Fibroblast of skin of right biceps (primary cell): ENCODE data around the gene FCN1.
A peak's percentile ranks its signal among the peaks of the same experiment; 100 is the strongest.
"Not testable (repeated sequence)": the region's sequence is repeated elsewhere in the genome, so short reads cannot be mapped to it uniquely, and the experiment has no call there.

Experiments
- DNase-seq: peaks from one replicate; pipeline ENCODE4 v3.0.0-alpha.2; 2013

FCN1 gene

GRCh38 chr9:134870746-134871662, 46.7 kb downstream of the FCN1 start:
- DNase-seq: no peak

GRCh38 chr9:134870301-134870694, 47.4 kb downstream of the FCN1 start:
- DNase-seq: no peak

GRCh38 chr9:134869554-134870300, 48.0 kb downstream of the FCN1 start:
- DNase-seq: no peak

GRCh38 chr9:134868751-134869553, 48.8 kb downstream of the FCN1 start:
- no peak for DNase-seq

DNA sequence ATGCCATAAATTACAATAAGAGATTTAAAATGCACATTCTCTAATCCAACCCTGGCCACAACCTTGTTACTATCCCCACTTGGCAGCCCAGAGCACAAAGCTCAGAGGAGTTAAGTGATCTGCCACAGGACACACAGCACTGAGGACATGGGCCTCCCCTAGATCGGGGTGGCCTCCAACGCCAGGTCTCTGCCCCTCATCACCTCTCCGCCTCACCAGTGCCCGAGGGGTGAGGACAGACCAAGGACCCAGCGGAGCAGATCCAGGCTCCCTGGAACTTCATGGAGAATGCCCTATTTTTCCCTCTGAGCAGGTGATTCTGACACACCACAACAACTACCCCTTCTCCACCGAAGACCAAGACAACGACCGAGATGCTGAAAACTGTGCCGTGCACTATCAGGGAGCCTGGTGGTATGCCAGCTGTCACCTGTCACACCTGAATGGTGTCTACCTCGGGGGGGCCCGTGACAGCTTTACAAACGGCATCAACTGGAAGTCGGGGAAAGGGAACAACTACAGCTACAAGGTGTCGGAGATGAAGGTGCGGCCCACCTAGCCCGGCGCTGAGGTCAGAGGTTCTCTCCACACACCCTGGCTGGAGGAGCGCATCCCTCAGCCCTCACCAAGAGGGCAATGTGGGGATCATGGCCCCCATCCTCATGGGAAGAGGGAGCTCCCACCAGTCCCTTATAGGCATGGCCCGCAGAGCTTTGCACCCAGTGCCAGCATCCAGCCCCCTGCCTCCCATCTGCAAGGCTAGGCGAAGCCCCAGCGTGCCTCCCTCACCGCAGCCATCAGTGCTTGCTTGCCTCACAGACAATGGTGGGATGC, 49.6 kb downstream of the FCN1 start:
- DNase-seq: no peak

DNA sequence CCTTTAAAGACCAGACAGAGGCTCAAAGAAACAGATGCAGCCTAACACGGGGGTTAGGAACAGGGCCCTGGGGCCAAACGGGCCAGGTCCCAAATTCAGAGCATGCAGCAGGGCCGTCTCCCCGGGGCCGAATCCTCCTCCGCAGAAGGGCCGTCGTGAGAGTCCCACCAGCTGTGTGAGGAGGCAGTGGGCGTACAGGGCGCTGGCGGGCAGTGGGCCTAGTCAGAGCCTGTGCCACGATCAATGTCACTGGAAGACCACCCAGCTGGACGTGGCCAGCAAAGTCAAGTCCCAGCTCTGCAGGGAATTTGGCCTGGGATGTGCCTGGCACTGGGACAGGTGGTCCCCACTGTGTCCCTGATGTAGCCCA, 52.9 kb downstream of the FCN1 start:
- DNase-seq: no peak

DNA sequence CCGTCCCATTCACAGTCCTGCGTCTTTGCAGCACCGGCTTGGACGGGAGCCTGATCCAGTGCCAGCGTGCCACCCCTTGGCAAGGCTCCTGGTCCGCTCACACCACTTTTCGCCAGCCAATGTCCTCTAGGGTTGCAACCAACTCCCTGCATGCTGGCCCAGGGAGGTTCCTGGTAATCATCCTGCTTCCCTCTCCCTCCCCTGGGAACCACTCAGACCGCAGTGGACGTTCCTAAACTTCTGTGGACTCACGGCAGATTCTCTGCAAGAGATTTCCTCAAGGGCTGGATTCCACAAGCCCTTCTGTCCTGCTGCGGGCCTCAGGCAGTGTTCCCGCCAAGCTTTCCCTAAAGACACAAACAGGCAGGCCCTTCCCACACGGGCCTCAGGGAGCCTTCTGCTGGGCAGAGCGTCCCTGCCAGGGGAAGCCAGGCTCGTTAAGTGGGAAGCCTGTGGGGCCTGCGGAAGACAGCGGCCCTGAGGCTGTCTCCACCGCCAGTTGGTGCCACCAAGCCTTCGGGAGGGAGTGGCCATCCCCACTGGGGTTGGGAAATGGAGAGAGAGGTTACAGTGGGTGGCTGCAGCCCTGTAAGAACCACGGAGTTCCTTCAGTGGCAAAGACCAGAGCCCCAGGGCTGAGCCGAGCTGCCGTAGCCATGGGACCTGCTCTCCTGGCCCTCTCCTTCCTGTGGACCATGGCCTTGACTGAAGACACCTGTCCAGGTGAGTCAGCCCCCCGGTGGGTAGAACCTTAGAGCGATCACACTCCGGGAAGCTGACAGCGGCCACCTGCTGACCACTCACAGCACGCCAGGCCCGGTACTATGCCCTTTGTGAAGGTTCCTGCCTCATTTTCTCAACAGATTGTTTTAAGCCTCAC, 53.5 kb downstream of the FCN1 start:
- DNase-seq: no peak

GRCh38 chr9:134863306-134863902, 54.3 kb downstream of the FCN1 start:
- no peak for DNase-seq

- DNase-seq: no peak
Measured at GRCh38 chr9:134861595-134862334, 55.9 kb downstream of the FCN1 start.

- DNase-seq: no peak
Measured at GRCh38 chr9:134860510-134860909, 57.2 kb downstream of the FCN1 start.

GRCh38 chr9:134858051-134858841, 59.5 kb downstream of the FCN1 start:
- DNase-seq: peak; percentile 68

- not testable (repeated sequence) for DNase-seq
Measured at GRCh38 chr9:134857451-134857850, 60.3 kb downstream of the FCN1 start.

DNA sequence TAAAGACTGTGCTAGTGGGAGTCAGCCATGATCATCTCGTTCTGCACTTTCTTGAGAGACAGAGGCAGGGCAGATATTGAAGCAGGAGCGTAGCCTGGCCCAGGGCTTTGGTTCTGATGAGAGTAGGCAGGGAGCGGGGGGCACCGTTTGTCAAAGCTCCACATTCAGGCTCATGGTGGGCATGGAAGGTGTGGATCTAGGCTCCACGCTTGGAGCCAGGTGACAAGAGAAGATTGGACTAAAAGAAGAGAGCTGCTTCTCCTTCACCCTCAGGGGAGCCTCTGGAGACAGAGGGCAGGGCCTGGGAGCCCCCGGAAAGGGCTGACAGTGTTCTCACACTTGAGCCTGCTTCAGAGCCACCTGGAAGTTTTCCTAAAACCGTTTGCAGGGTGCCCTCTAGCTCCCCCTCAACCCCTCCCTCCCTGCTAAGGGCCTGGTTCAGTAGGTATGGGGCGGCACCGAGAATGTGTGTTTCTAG, 61.8 kb downstream of the FCN1 start:
- DNase-seq: no peak
